ENCODE data around the gene SLC25A43. TPM values are rescaled to one million over a fixed set of nuclear protein-coding genes. Genes with fewer than 3 reads are reported as not detected.

SLC25A43 gene
- total RNA-seq, 1 experiment from 2014 or later: 25.8 TPM

GRCh38 chrX:119474615-119475388, 75.7 kb downstream of the SLC25A43 start:
- intact Hi-C loops (cut with micrococcal nuclease): no loop called here
- peak overlapping the region; percentile 62 for H3K4me2 ChIP-seq (ENCODE audit: low read length)

GRCh38 chrX:119475389-119476101, 76.4 kb downstream of the SLC25A43 start:
- no TSS peak for BruUV-seq (replicated peaks)
- peak overlapping the region; percentile 38; the same call in 1 of the 2 replicates for H3K4me3 ChIP-seq (ENCODE audit: low read length)
- peak overlapping the region; percentile 48; the same call in 1 of the 2 replicates for H2AFZ ChIP-seq (ENCODE audit: low read length)
- H3K4me2 ChIP-seq (ENCODE audit: low read length): peak overlapping the region; percentile 62
- H3K9me2 ChIP-seq (replicated peaks; ENCODE audit: low read length): no peaks in the 10 kb centered on the region
- DNase-seq (peak; percentile 52), ATAC-seq (peak; percentile 68)
- intact Hi-C loops (cut with micrococcal nuclease): no loop called here
- H3K4me1 ChIP-seq (ENCODE audit: insufficient read depth, low read length): peaks cover 15% of the 10 kb centered on the region
- no peaks in the 10 kb centered on the region for H3F3A ChIP-seq (ENCODE audit: low read length, unreplicated experiment)
- POLR2A ChIA-PET (ENCODE audit: unreplicated experiment): no interaction called here
- H3K79me2 ChIP-seq (ENCODE audit: low read length): no peaks in the 10 kb centered on the region
- peaks cover 10% of the 10 kb centered on the region for H3K36me3 ChIP-seq (ENCODE audit: low read depth, low read length)
- H3K9me3 ChIP-seq (ENCODE audit: low read length): no peaks in the 10 kb centered on the region
- no peak overlapping the region for H3K9ac ChIP-seq (ENCODE audit: low read length)
- no peaks in the 10 kb centered on the region for H3K27me3 ChIP-seq (ENCODE audit: low read length)
- no peak overlapping the region for H3K27ac ChIP-seq (ENCODE audit: low read length)
- peaks cover 4% of the 10 kb centered on the region; the same call in 1 of the 2 replicates for H4K20me1 ChIP-seq (ENCODE audit: low read length)
- CTCF ChIA-PET: interaction anchor here (0.5 to 0.8 kb wide), 4 partner anchors 20 to 199 kb away, joined by 3 to 17 read pairs (median 4); no protein-coding TSS in a partner anchor
- no peak for TF ChIP-seq EZH2phosphoT487 (IDR thresholded peaks at IDR 0.05; ENCODE audit: borderline replicate concordance, low read length)
- TF ChIP-seq, protein P1, sequence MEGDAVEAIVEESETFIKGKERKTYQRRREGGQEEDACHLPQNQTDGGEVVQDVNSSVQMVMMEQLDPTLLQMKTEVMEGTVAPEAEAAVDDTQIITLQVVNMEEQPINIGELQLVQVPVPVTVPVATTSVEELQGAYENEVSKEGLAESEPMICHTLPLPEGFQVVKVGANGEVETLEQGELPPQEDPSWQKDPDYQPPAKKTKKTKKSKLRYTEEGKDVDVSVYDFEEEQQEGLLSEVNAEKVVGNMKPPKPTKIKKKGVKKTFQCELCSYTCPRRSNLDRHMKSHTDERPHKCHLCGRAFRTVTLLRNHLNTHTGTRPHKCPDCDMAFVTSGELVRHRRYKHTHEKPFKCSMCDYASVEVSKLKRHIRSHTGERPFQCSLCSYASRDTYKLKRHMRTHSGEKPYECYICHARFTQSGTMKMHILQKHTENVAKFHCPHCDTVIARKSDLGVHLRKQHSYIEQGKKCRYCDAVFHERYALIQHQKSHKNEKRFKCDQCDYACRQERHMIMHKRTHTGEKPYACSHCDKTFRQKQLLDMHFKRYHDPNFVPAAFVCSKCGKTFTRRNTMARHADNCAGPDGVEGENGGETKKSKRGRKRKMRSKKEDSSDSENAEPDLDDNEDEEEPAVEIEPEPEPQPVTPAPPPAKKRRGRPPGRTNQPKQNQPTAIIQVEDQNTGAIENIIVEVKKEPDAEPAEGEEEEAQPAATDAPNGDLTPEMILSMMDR (conservative IDR thresholded peaks at IDR 0.05; ENCODE audit: low read depth, low read length): no peak
- TF ChIP-seq EZH2 (IDR thresholded peaks at IDR 0.05; ENCODE audit: low read length, unreplicated experiment): no peak

More at GRCh38 chrX:119474615-119475388, 75.7 kb downstream of the SLC25A43 start:
- DNase-seq (no peak), ATAC-seq (no peak)
- Histone ChIP-seq H3K4me3 (ENCODE audit: low read length) (peak overlapping the region; percentile 38; the same call in 1 of the 2 replicates), H3K9me3 (ENCODE audit: low read length) (no peaks in the 10 kb centered on the region), H3F3A (ENCODE audit: low read length, unreplicated experiment) (no peaks in the 10 kb centered on the region), H3K27ac (ENCODE audit: low read length) (no peak overlapping the region), H3K4me1 (ENCODE audit: insufficient read depth, low read length) (peaks cover 20% of the 10 kb centered on the region), H3K9ac (ENCODE audit: low read length) (no peak overlapping the region), H4K20me1 (ENCODE audit: low read length) (peaks cover 12% of the 10 kb centered on the region), H3K9me2 (replicated peaks; ENCODE audit: low read length) (no peaks in the 10 kb centered on the region), H3K79me2 (ENCODE audit: low read length) (peaks cover 7% of the 10 kb centered on the region), H2AFZ (ENCODE audit: low read length) (no peak overlapping the region), H3K27me3 (ENCODE audit: low read length) (no peaks in the 10 kb centered on the region), H3K36me3 (ENCODE audit: low read depth, low read length) (peaks cover 18% of the 10 kb centered on the region)
- POLR2A ChIA-PET (ENCODE audit: unreplicated experiment): no interaction called here
- CTCF ChIA-PET: interaction anchor here (0.5 to 0.8 kb wide), 3 partner anchors 21 to 200 kb away, joined by 3 to 17 read pairs (median 4); no protein-coding TSS in a partner anchor
- TF ChIP-seq, protein P1 (conservative IDR thresholded peaks at IDR 0.05; ENCODE audit: low read depth, low read length): no peak
- TF ChIP-seq EZH2 (IDR thresholded peaks at IDR 0.05; ENCODE audit: low read length, unreplicated experiment) (no peak), EZH2phosphoT487 (IDR thresholded peaks at IDR 0.05; ENCODE audit: borderline replicate concordance, low read length) (no peak)
- no TSS peak for BruUV-seq (replicated peaks)

All from PC-3 (cell line).